RKO (cell line): ENCODE data around the gene RABGAP1L.
"Not testable (repeated sequence)": the region's sequence is repeated elsewhere in the genome, so short reads cannot be mapped to it uniquely, and the experiment has no call there.

Experiments
- DNase-seq: peaks from one replicate; pipeline ENCODE4 v3.0.0-alpha.2; 2016; ENCODE audit warnings: low spot score

RABGAP1L gene

GRCh38 chr1:174198202-174198601 is 38.9 kb downstream of the RABGAP1L start:
- no peak for DNase-seq

DNA sequence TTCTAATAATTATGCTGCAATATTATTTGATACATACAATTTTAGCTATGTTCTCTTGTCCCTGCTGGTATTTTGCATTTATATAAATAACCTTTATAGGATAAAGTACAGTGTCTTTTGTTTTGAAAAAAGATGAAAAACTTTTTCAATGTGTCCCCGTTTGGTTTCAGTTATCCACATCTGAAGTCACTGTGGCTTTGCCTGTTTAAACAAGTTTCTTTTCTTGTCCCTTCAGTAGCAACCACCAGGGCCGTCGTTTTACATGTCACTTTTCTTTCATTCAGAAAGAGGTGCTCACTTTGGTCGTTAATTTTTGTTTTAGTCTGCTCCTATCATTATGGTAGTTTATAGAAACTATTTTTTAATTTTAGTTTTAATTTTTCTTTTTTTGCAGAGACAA is 41.4 kb downstream of the RABGAP1L start:
- no peak for DNase-seq

DNA sequence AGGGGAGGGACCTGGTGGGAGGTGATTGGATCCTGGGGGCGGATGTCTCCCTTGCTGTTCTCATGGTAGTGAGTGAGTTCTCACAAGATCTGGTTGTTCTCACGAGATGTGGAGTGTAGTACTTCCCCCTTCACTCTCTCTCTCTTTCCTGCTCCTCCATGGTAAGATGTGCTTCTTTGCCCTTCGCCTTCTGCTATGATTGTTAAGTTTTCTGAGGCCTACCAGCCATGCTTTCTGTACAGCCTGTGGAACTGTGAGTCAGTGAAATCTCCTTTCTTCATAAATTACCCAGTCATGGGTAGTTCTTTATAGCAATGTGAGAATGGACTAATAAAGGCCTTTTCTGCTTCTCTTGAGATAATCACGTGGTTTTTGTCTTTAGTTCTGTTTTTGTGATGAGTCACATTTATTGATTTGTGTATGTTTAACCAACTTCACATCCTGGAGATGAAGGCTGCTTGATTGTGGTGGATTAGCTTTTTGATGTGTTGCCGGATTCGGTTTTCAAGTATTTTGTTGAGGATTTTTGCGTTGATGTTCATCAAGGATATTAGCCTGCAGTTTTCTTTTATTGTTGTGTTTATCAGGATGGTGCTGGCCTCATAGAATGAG is 45.5 kb downstream of the RABGAP1L start:
- DNase-seq, result no peak

- DNase-seq, result no peak
Measured at GRCh38 chr1:174206148-174206836, 47.0 kb downstream of the RABGAP1L start.

- no peak for DNase-seq
Measured at GRCh38 chr1:174209347-174210187, 50.2 kb downstream of the RABGAP1L start.

GRCh38 chr1:174211486-174211885 is 52.2 kb downstream of the RABGAP1L start:
- DNase-seq, result no peak

- DNase-seq, result no peak
Measured at GRCh38 chr1:174215766-174216165, 56.4 kb downstream of the RABGAP1L start.

GRCh38 chr1:174217248-174217647 is 57.9 kb downstream of the RABGAP1L start:
- no peak for DNase-seq

DNA sequence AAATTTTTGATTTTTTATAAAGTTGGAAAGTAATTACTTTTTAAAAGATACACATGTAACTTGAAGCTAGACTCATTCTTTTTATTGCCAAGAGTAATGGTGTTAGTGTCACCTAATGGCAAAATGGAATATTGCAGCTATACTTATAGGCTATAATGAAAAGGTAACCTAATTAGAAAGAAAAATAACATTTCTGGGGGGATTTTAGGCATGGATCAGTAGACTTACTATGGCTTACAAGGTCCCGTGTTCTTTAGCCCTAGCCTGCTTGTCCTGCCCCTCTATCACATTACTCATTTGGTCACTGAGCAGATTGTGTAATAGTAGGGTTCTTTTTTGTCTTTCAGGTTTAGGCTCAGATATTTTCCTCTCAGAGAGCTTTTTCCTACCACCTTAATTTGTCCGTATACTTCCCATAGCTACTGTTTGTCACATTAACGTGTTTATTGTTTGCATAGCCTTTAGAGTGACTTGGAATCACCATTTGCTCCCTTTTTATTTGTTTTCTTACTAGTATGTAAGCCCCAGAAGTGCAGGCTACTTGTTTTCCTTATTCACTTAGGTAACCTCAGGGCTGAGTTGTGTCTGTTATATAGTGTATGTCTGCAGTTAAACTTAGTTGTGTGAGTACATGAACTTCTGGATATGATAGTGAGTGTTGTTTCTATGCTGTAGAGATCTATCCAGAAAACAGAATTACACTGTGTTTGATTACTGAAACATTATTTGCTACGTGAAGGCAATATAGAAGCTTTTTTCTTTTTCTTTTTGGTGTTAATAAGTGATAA is 58.7 kb downstream of the RABGAP1L start:
- peak; percentile 61 for DNase-seq

- DNase-seq, result no peak
Measured at GRCh38 chr1:174218983-174219382, 59.7 kb downstream of the RABGAP1L start.

- DNase-seq, result no peak
Measured at GRCh38 chr1:174219606-174220370, 60.5 kb downstream of the RABGAP1L start.

DNA sequence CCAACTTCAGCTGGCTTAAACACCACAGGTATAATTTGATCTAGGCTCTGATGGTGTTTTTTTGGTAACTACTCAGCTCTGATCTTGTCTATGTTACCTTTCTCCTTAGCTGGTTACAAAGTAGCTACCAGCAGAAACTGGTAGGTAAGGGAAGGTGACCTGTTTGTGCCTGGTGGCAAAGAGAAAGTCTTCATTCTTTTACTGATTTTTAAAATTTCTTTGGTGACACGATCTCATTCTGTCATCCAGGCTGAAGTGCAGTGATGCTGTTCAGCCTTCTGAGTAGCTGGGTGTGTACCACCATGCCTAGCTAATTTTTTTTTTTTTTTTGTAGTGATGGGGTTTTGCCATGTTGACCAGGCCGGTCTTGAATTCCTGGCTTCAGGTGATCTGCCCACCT is 62.4 kb downstream of the RABGAP1L start:
- DNase-seq, result no peak

DNA sequence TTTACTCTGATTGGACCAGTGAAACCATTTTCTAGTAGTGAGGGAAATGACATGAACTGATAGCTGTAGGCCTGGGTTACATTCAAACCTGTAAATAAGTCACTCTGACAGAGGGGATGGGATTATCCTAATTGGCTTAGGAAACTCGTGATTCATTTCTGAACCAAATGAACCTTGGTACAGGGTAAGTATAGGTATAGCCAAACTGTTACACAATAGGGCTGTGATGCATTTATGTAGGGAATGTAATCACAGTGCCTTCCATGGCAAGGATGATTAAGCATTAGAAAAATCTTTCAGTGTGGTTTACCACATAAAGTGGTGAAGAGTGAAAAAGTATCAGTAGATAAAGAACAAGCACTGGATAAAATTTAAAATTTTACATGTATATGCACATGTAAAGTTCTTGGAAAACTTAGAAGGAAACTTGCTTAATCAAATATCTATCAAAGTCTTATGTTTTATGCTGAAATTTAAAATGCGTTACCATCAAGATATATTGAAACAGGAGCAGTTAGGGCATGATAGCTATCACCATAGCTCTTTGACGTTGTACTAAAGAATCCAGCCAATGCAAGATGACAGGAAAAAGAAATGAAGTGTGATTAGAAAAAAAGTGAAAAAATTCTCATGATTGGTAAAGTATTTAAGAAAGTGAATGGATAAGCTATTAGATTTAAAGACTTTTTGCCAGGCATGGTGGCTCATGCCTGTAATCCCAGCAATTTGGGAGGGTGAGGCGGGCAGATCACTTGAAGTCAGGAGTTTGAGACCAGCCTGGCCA is 63.0 kb downstream of the RABGAP1L start:
- peak; percentile 7 for DNase-seq

DNA sequence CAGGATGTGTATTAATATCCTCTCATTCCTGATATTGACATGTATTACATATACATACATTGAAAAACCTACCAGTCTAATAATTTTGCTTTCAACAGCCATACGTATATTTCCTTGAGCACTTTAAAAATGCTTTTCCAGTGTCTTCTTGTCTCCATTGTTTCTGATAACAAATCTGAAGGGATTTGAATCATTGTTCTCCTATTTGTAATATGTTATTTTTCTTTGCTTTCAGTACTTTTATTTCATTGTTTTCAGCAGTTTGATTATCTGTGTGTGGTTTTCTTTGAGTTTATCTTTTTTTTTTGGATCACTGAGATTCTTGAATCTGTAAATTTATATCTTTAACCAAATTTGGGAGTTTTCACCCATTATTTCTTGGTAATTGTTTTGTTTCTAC is 65.3 kb downstream of the RABGAP1L start:
- no peak for DNase-seq

DNA sequence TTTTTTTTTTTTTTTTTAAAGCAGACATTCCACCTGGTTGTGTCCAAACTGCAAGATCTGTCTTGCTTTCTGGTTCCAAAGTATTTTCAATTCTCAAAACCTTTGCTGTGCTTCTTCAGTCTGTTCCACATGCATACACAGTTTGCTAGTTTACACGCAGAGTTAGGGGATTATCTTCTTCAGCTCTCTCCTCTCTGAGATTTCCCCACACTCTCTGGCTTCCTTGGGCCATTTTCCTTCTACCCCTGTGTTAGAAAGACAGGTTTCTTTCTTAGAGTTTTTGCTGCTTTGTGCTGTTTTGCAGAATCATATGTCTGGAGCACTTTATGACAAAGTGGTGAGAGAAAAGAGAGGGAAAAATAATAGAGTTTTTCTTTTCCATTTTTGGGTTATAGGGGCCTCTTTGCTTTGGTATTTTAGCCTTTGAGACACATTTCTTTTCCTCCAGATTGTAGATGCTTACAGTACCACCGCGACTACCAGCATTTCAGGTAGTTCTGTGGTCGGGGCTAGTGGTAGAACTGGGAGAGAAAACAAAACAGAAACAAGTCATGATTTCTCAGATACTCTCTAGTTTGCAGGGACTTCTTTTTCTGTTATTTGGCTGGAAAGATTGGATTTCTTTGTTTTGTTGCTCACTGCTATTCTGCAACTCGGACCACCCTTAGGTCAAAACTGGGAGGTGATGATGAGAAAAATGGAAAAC is 66.3 kb downstream of the RABGAP1L start:
- no peak for DNase-seq

GRCh38 chr1:174230399-174230798 is 71.1 kb downstream of the RABGAP1L start:
- no peak for DNase-seq

DNA sequence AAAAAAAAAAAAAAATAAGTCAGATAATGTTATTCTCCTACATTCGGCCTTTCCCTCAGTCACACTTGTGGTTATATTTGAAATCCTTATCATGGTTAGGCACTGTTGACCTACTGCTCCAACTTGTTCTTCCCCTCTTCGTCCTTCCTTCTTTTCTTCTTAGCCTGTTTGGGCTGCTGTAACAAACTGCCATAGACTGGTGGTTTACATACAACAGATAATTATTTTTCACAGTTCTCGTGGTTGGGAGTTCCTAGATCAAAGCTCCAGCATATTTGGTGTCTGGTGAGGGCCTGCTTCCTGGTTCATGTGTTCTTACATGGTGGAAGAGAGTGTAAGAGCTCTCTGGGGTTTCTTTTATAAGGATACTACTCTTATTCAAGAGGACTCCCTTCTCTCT is 73.4 kb downstream of the RABGAP1L start:
- DNase-seq, result no peak

GRCh38 chr1:174238845-174239501 is 79.7 kb downstream of the RABGAP1L start:
- not testable (repeated sequence) for DNase-seq

- no peak for DNase-seq
Measured at GRCh38 chr1:174239541-174239940, 80.2 kb downstream of the RABGAP1L start.
